Activated naive CD4-positive, alpha-beta T cell treated with anti-CD3 and anti-CD28 coated beads, Interleukin-2, amount 50 U/mL, for 72 hours (primary cell): ENCODE data around the gene HSD17B12. TPM values are rescaled to one million over a fixed set of nuclear protein-coding genes. Genes with fewer than 3 reads are reported as not detected.

Experiments used
- ATAC-seq, 2 donors: fragments of 150-1000 bp; cut with Tn5 transposase; 2 replicates each; pipeline ENCODE4 v1.10.0; 2021; ENCODE audit warnings: mild to moderate bottlenecking in 2 of 2, moderate library complexity in 2 of 2
- DNase-seq, 2 donors: peaks; one replicate each; pipeline ENCODE4 v3.0.0; 2021 to 2022; ENCODE audit warnings: low spot score in 2 of 2
- H3K27ac Mint-ChIP-seq, 2 donors: one replicate each; pipeline ENCODE4 v1.8.0; 2022; ENCODE audit warnings: mild to moderate bottlenecking in 2 of 2, mixed read lengths in 2 of 2
- H3K36me3 Mint-ChIP-seq, 2 donors: one replicate each; pipeline ENCODE4 v1.8.0; 2022; ENCODE audit warnings: mixed read lengths in 2 of 2
- H3K9me3 Mint-ChIP-seq, 2 donors: one replicate each; pipeline ENCODE4 v1.8.0; 2022; ENCODE audit warnings: mixed read lengths in 2 of 2
- total RNA-seq, 2 donors: library from RNA; stranded (reverse); gene quantifications; one replicate each; pipeline ENCODE4 v1.2.3, GENCODE V29; 2022

HSD17B12 gene
- total RNA-seq, 2 donors from 2014 or later = 38.7 to 55.7 TPM

DNA sequence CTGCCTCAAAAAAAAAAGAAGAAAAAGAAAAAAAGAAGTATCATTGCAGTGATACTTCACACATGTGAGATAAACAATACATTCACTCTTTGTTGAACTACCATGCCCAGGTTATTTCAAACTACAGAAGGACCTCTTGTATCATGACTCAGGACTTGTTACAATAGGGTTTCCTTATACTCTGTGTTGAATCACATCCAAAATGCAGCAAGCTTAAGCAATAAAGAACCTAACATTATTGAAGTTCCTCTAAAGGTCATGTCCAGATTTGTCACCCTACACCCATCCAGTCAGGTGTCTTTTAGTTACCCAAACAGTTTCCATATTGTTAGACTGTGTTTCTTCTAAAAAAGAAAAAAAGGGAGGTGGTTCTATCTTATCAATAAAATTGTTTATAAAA lies 173.2 kb downstream of the HSD17B12 start:
- H3K27ac Mint-ChIP-seq = no peak overlapping the region
- no peaks in the 10 kb centered on the region for H3K9me3 Mint-ChIP-seq
- DNase-seq = no peak
- no peaks in the 10 kb centered on the region for H3K36me3 Mint-ChIP-seq
- ATAC-seq = no peak

DNA sequence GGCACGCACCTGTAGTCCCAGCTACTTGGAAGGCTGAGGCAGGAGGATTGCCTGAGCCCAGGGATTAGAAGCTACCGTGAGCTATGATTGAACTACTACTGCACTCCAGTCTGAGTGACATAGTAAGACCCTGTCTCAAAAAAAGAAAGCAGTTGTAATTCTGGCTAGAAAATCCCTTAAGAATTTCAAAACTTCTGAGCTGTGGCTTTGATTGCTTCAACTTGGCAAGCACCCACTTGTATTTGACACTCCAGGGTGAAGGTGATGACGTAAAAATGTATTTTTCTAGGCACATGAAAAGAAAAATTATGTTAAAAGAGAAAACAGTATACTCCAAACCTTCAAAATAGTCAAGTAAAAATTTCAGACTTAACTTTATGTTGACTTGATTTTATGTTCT lies 176.5 kb downstream of the HSD17B12 start:
- DNase-seq (no peak), ATAC-seq (no peak)
- Mint-ChIP-seq H3K36me3 (peaks cover 0 to 6% of the 10 kb centered on the region in 2 donors), H3K9me3 (peaks cover 0 to 9% of the 10 kb centered on the region in 2 donors), H3K27ac (no peak overlapping the region)

DNA sequence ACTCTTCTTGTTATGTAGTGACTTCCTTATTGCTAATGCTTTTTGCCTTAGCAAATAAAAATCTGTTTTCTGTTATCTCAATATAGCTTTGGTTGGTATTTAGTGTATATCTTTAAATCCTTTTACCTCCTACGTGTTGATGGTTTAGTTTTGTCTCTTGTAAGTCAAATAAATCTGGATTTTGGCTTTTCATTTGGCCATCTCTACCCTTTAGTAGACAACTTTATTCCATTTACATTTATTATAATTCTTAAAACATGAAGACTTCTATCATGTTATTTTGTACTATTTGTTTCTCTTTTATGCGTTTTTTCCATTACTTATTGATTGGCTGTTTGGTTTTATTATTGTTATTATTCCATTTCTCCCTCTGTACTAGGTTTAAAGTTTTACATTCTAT lies 180.6 kb downstream of the HSD17B12 start:
- ATAC-seq = no peak
- Mint-ChIP-seq H3K36me3 (peaks cover 0 to 12% of the 10 kb centered on the region in 2 donors), H3K27ac (no peak overlapping the region), H3K9me3 (peaks cover 0 to 9% of the 10 kb centered on the region in 2 donors)
- no peak for DNase-seq

- DNase-seq (no peak), ATAC-seq (no peak)
- peaks cover 6% of the 10 kb centered on the region in 2 donors for H3K9me3 Mint-ChIP-seq
- H3K36me3 Mint-ChIP-seq = peaks cover 5 to 11% of the 10 kb centered on the region in 2 donors
- no peak overlapping the region for H3K27ac Mint-ChIP-seq
These were observed 186.0 kb downstream of the HSD17B12 start for GRCh38 chr11:43866520-43866919.

- ATAC-seq (no peak), DNase-seq (no peak)
These were observed 186.4 kb downstream of the HSD17B12 start for GRCh38 chr11:43866969-43867368.

GRCh38 chr11:43868852-43869567 lies 188.5 kb downstream of the HSD17B12 start:
- ATAC-seq = peak; percentile 98 to 99
- peak overlapping the region; percentile 18 to 53 for H3K27ac Mint-ChIP-seq
- DNase-seq = peak; percentile 43 to 59
- peaks cover 11 to 14% of the 10 kb centered on the region in 2 donors for H3K36me3 Mint-ChIP-seq
- peaks cover 6% of the 10 kb centered on the region in 2 donors for H3K9me3 Mint-ChIP-seq

More at GRCh38 chr11:43866969-43867368, 186.4 kb downstream of the HSD17B12 start:
- peaks cover 6% of the 10 kb centered on the region in 2 donors for H3K9me3 Mint-ChIP-seq
- H3K36me3 Mint-ChIP-seq = peaks cover 5 to 11% of the 10 kb centered on the region in 2 donors
- H3K27ac Mint-ChIP-seq = no peak overlapping the region

DNA sequence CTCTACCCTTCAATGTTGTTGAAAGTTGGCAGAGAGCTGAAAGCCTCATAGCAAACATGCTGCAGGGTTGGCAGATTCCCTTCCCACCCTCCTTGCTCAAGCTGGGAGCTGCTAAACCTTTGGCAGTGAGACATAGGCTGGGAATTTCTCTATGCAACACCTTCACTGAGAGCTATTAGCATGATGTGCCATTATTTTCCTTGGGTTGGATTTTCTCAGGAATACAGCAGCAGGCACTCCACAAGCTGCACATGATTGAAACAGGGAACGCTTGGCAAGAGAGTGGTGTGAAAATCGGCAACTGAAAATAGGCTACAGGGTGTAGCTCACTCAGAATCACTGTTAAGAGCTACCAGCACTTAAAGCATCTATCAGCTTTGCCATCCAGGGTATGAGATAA lies 190.5 kb downstream of the HSD17B12 start:
- H3K36me3 Mint-ChIP-seq = peaks cover 5 to 14% of the 10 kb centered on the region in 2 donors
- no peak for DNase-seq
- ATAC-seq = no peak
- H3K27ac Mint-ChIP-seq = no peak overlapping the region
- H3K9me3 Mint-ChIP-seq = peaks cover 6% of the 10 kb centered on the region in 2 donors

GRCh38 chr11:43872995-43873394 lies 192.5 kb downstream of the HSD17B12 start:
- Mint-ChIP-seq H3K9me3 (no peaks in the 10 kb centered on the region), H3K27ac (no peak overlapping the region), H3K36me3 (peaks cover 0 to 9% of the 10 kb centered on the region in 2 donors)
- DNase-seq = no peak
- no peak for ATAC-seq

GRCh38 chr11:43874078-43874477 lies 193.5 kb downstream of the HSD17B12 start:
- no peak overlapping the region for H3K27ac Mint-ChIP-seq

GRCh38 chr11:43874738-43875137 lies 194.2 kb downstream of the HSD17B12 start:
- ATAC-seq (no peak), DNase-seq (no peak)
- Mint-ChIP-seq H3K27ac (no peak overlapping the region), H3K36me3 (peaks cover 0 to 14% of the 10 kb centered on the region in 2 donors), H3K9me3 (no peaks in the 10 kb centered on the region)

More at GRCh38 chr11:43874078-43874477, 193.5 kb downstream of the HSD17B12 start:
- ATAC-seq (no peak), DNase-seq (no peak)
- Mint-ChIP-seq H3K36me3 (peaks cover 0 to 14% of the 10 kb centered on the region in 2 donors), H3K9me3 (no peaks in the 10 kb centered on the region)

DNA sequence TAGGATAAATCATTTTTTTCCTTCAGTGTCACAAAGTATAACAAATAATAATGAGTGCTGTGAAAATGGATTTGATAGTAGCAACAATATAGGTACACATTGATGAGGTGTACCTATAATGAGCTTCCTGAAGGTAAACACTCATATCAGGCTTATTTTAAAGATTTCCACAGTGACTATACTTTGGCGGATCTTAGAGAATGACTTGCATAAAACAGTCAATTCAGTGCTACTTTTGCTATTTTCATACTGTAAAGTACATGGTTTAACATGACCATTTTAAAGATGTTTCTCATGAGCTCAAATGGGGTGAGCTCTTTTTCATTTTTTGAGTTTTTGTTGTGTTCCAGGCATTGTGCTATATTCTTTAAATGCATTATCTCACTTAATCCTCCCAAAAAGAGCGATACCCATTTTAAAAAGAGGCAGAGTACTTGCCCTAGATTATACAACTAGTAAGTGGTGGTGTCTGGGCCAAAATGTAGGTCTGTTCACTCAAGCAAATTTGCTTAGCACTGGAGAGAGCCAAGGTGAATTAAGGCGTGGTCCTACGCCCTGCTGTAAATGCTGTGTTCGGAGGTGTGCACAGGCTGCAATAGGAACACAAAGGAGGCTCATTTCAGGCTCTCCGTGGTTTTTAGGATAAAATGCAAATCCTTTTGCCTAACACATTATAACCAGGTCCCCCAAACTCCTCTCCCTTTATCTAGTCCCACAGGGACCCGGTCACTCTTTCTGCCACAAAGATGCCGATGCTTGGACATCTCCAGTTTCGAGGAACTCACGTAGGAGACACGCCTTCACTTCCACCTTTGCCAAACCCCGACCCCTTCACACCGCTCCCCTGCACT lies 199.5 kb downstream of the HSD17B12 start:
- peak overlapping the region; percentile 95 to 97 for H3K27ac Mint-ChIP-seq
- H3K36me3 Mint-ChIP-seq = peaks cover 26% of the 10 kb centered on the region in 2 donors
- ATAC-seq (peak in 1 of 2 donors; percentile 4), DNase-seq (no peak)
- peaks cover 0 to 4% of the 10 kb centered on the region in 2 donors for H3K9me3 Mint-ChIP-seq

DNA sequence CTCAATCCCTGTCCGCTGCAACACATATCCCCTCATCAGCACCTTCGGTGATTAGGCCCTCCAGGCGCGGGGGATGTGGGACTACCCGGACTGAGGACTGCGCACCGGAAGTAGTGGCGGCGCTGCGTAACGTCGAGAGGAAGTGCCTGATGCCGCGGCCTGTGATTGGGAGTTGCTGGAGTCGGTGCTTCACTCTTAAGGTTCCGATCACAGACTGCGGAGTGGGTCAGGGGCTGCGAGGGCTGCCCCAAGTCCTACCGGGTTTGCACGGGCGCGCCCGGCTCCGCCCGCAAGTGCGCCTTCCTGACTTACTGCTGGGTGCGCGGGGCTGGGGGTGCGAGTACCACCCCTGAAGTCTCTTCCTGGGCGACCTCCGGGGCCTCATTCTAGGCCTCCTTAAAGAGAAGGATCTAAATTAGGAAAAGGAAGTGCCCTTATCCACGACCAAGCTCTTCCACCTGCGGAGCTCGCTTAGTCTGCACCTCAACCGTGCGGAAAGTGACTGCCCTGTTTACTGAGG lies 200.2 kb downstream of the HSD17B12 start, which contains the start of gene ALKBH3:
Gene ALKBH3, plus strand, starts transcription at position 192 of the 520 bp plus-strand sequence. CDS start 1,822 bp downstream, outside the sequence.
- Mint-ChIP-seq H3K36me3 (peaks cover 26% of the 10 kb centered on the region in 2 donors), H3K9me3 (peaks cover 0 to 4% of the 10 kb centered on the region in 2 donors), H3K27ac (peak within 1 kb of the TSS; percentile 95 to 97)
- peak; percentile 100 for ATAC-seq
- peak; percentile 88 to 90 for DNase-seq

DNA sequence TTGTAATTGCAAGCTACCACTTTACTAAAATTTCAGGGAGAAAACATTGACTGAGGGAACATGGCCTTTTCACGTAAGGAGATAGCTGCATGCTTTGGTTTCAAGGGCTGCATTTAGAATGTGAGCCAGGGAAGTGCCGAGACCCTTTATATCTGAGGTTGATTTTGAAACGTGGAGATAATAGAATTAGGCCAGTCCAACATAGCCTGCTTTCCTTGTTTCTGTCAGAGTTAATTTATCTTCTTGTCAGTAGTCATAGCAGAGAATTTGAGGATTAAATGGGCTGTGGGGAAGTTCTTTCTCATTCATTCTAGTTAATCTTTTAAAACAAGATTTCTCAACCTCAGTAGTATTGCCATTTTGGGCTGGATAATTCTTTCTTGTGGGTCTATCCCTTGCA lies 212.3 kb downstream of the HSD17B12 start:
- Mint-ChIP-seq H3K27ac (no peak overlapping the region), H3K9me3 (no peaks in the 10 kb centered on the region), H3K36me3 (peaks cover 9 to 17% of the 10 kb centered on the region in 2 donors)
- ATAC-seq (no peak), DNase-seq (no peak)

GRCh38 chr11:43894546-43894945 lies 214.0 kb downstream of the HSD17B12 start:
- DNase-seq (no peak), ATAC-seq (no peak)
- Mint-ChIP-seq H3K9me3 (no peaks in the 10 kb centered on the region), H3K36me3 (peaks cover 17 to 23% of the 10 kb centered on the region in 2 donors), H3K27ac (no peak overlapping the region)

DNA sequence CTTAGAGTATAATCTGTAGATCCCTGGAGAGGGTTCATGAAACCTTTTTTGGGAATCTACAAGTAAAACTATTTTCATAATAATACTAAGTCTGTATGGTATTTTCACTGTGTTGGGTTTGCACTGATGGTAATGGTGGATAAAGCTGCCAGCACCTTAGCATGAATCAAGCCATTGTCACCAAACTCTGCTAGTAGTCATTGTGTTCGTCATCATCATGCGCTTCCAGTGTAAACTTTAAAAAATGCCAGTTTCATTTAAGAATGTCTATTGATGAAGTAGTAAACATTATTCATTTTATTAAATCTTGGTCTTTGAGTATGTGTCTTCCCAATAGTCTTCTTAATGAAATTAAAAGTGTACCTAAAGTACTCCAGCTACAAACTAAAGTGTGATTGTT lies 215.1 kb downstream of the HSD17B12 start:
- ATAC-seq = no peak
- no peak for DNase-seq
- no peaks in the 10 kb centered on the region for H3K9me3 Mint-ChIP-seq
- H3K36me3 Mint-ChIP-seq = peaks cover 16 to 17% of the 10 kb centered on the region in 2 donors
- no peak overlapping the region for H3K27ac Mint-ChIP-seq

- no peaks in the 10 kb centered on the region for H3K9me3 Mint-ChIP-seq
- peaks cover 9 to 14% of the 10 kb centered on the region in 2 donors for H3K36me3 Mint-ChIP-seq
- no peak overlapping the region for H3K27ac Mint-ChIP-seq
- DNase-seq = no peak
- no peak for ATAC-seq
These were observed 218.0 kb downstream of the HSD17B12 start for GRCh38 chr11:43898574-43898973.

- no peak for ATAC-seq
These were observed 218.6 kb downstream of the HSD17B12 start for GRCh38 chr11:43899094-43899493.

More at GRCh38 chr11:43899094-43899493, 218.6 kb downstream of the HSD17B12 start:
- Mint-ChIP-seq H3K27ac (no peak overlapping the region), H3K9me3 (no peaks in the 10 kb centered on the region), H3K36me3 (peaks cover 9 to 14% of the 10 kb centered on the region in 2 donors)
- DNase-seq = no peak
